H1 (cell line): ENCODE data around the gene STEAP3. TPM values are rescaled to one million over a fixed set of nuclear protein-coding genes. Genes with fewer than 3 reads are reported as not detected.

ENCODE experiments used
- ASH2L ChIP-seq: fragments of 200-600, 300-600 bp; sonication (generic); IDR thresholded peaks from one replicate; pipeline ENCODE4 v1.7.1; 2017; ENCODE audit warnings: low read length
- EZH2 ChIP-seq: fragments of 200-600 bp; sonication (generic); IDR thresholded peaks from 2 replicates; pipeline ENCODE4 v1.7.1; 2012; ENCODE audit warnings: low read depth, mild to moderate bottlenecking, moderate library complexity, low read length, inconsistent platforms; ENCODE audit not compliant: severe bottlenecking
- TAF7 ChIP-seq: optimal IDR thresholded peaks from 2 replicates; pipeline ENCODE3; 2011; ENCODE audit warnings: low read depth, mild to moderate bottlenecking, inconsistent platforms, low read length, moderate library complexity, borderline replicate concordance
- TCF12 ChIP-seq: IDR thresholded peaks from 2 replicates; pipeline ENCODE4 v1.6.1; 2011; ENCODE audit warnings: low read depth, mild to moderate bottlenecking, low read length
- polyA plus RNA-seq, 7 experiments: library from polyadenylated mRNA; depleted of rRNA in 3 of 7; stranded (reverse) in 5 of 7; unstranded in 2 of 7; fragments of >200 nt in 5 of 7; fragments of 200-250 nt in 2 of 7; gene quantifications; 1 replicate in 5 of 7; 2 replicates in 1 of 7; 4 replicates in 1 of 7; pipeline versions ENCODE4 v1.2.1 to v1.2.3, GENCODE V29; 2011 to 2013; ENCODE audit warnings: missing spikeins in 2 of 7, mixed read lengths in 2 of 7
- total RNA-seq: library from RNA; stranded (reverse); fragmentation: NEBNext Ultra II Directional; extraction: Animal tissue kit (Norgen Biotek cat#: 25700); gene quantifications from 2 replicates; pipeline ENCODE4 v1.2.1, GENCODE V29; 2021

Gene STEAP3
- total and polyA plus RNA-seq, 2 of the 8 experiments (the other 6 are each of a cell fraction or from before 2014, with no cell fraction given), result 21.7 to 27.9 TPM

GRCh38 chr2:119265693-119266066 lies 42.0 kb downstream of the STEAP3 start (continued):
- no peak for TF ChIP-seq TCF12
- no peak for TF ChIP-seq TAF7
- no peak for TF ChIP-seq EZH2
- TF ChIP-seq ASH2L, result no peak
